ENCODE data around the gene KRT6B.
"Not testable (repeated sequence)": the region's sequence is repeated elsewhere in the genome, so short reads cannot be mapped to it uniquely, and the experiment has no call there.

KRT6B gene

GRCh38 chr12:52452101-52452500, at the start of gene KRT6B:
Gene KRT6B (minus strand): TSS chr12:52452146. CDS start chr12:52452078, 68 bp downstream.
- DNase-seq, result no peak

- no peak for DNase-seq
Observed at GRCh38 chr12:52501490-52501889, 49.5 kb upstream of the KRT6B start.

- not testable (repeated sequence) for DNase-seq
Observed at GRCh38 chr12:52500574-52500973, 48.6 kb upstream of the KRT6B start.

- DNase-seq, result no peak
Observed at GRCh38 chr12:52499806-52500560, 48.0 kb upstream of the KRT6B start.

GRCh38 chr12:52498946-52499345, 47.0 kb upstream of the KRT6B start:
- DNase-seq, result no peak

GRCh38 chr12:52497975-52498374, 46.0 kb upstream of the KRT6B start:
- DNase-seq, result no peak

GRCh38 chr12:52496590-52497071, 44.7 kb upstream of the KRT6B start:
- no peak for DNase-seq

- DNase-seq, result no peak
Observed at GRCh38 chr12:52496054-52496453, 44.1 kb upstream of the KRT6B start.

- no peak for DNase-seq
Observed at GRCh38 chr12:52495389-52495788, 43.4 kb upstream of the KRT6B start.

- DNase-seq, result no peak
Observed at GRCh38 chr12:52494518-52494917, 42.6 kb upstream of the KRT6B start.

GRCh38 chr12:52494100-52494499, 42.2 kb upstream of the KRT6B start:
- DNase-seq, result no peak

GRCh38 chr12:52493172-52493571, 41.2 kb upstream of the KRT6B start, which contains the start of gene KRT6A:
Gene KRT6A (minus strand): TSS chr12:52493257. CDS start chr12:52493188, 69 bp downstream.
- no peak for DNase-seq

- DNase-seq, result not testable (repeated sequence)
Observed at GRCh38 chr12:52492405-52492804, 40.5 kb upstream of the KRT6B start.

GRCh38 chr12:52491495-52491894, 39.5 kb upstream of the KRT6B start:
- DNase-seq, result not testable (repeated sequence)

GRCh38 chr12:52488736-52489135, 36.8 kb upstream of the KRT6B start:
- DNase-seq, result no peak

GRCh38 chr12:52487744-52488443, 35.9 kb upstream of the KRT6B start:
- not testable (repeated sequence) for DNase-seq

- DNase-seq, result no peak
Observed at GRCh38 chr12:52487211-52487610, 35.3 kb upstream of the KRT6B start.

- DNase-seq, result no peak
Observed at GRCh38 chr12:52486166-52487105, 34.5 kb upstream of the KRT6B start.

- DNase-seq, result no peak
Observed at GRCh38 chr12:52480073-52480472, 28.1 kb upstream of the KRT6B start.

GRCh38 chr12:52477651-52478050, 25.7 kb upstream of the KRT6B start:
- DNase-seq, result no peak

- DNase-seq, result no peak
Observed at GRCh38 chr12:52474212-52474611, 22.3 kb upstream of the KRT6B start.

GRCh38 chr12:52473768-52474167, 21.8 kb upstream of the KRT6B start, which contains the start of gene KRT6C:
Gene KRT6C (minus strand): TSS chr12:52473805. CDS start chr12:52473737, 68 bp downstream.
- DNase-seq, result no peak

GRCh38 chr12:52469853-52470252, 17.9 kb upstream of the KRT6B start:
- DNase-seq, result no peak
